Measurements from ENCODE around the gene TBX6.

TBX6 gene

GRCh38 chr16:30085820-30086219 is 5.9 kb downstream of the TBX6 start:
- no peak for DNase-seq

DNA sequence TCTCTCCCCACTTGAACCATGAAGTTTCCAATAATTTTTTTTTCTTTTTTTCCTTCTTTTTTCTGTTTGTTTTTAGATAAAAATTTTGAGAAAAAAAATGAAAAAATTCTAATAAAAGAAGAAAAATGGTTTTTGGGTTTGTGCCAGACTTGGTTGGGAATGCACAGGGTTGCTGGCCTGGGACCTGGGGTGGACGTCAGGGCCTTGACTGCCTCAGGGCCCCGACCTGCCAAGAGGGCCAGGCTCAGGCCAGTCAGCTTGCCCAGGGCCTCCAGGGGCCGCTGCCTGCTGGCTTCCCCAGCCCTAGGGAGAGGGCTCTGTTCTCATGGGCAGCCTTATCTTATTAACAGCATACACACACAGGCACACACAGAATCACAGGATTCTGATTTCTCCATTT is 6.5 kb downstream of the TBX6 start:
- DNase-seq = no peak

- no peak for DNase-seq
These were observed 6.9 kb downstream of the TBX6 start for GRCh38 chr16:30084816-30085159.

DNA sequence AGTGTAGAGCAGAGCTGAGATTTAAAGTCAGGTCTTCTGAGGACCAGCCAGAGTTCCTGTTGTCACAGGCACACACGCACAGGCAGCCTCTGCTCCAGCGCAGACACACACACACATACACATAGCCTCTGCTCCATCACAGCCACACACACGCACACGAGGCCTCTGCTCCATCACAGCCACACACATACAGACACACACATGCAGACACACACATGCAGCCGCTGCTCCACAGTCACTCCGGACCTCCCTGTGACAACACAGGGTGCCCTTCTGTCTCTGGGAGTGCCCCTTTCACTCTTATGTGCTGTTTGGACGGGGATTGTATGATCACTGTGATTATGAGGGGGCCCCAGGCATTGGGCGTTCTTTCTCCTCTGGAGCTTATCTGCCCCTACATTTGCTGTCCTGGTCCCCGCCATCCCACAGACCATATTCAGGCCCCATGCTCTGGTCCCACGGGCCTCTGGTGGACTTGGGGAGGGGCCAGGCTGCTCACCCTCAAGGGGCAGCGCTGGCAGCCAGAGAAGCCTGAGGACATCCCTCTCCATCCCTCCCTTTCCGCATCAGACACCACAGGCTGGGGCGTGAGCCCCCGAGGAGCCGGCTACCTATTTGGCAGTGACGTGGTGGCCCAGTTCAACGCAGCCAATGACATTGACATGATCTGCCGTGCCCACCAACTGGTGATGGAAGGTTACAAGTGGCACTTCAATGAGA is 7.5 kb downstream of the TBX6 start:
- DNase-seq = no peak

DNA sequence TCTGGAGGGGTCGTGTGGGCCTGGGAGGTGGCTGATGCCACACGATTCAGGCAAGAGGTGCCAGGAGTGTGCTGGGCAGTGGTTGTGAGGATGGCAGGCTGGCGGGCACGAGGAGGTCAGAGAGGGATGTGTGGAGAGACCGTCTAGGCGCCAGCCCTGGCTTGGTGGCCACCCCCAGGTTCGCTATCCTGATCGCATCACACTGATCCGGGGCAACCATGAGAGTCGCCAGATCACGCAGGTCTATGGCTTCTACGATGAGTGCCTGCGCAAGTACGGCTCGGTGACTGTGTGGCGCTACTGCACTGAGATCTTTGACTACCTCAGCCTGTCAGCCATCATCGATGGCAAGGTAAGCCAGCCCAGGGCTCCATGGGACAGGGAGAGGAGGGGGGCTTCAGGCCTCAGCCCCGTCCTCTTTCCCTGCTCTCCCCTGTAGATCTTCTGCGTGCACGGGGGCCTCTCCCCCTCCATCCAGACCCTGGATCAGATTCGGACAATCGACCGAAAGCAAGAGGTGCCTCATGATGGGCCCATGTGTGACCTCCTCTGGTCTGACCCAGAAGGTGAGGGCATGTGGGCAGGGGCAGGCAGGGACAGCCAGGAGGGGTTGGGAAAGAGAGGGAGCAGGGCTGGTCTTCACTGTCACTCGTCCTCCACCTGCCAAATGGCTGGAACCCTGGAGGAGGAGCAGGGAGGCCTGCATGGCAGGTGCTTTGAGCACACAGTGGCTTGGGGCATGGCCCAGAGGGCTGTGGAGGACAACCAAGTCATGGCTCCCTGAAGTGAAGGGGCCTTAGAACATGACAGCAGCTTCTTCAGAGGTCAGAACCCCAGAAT is 8.3 kb downstream of the TBX6 start:
- no peak for DNase-seq

GRCh38 chr16:30082545-30083090 is 9.1 kb downstream of the TBX6 start:
- no peak for DNase-seq

GRCh38 chr16:30079480-30079879 is 12.2 kb downstream of the TBX6 start:
- no peak for DNase-seq

DNA sequence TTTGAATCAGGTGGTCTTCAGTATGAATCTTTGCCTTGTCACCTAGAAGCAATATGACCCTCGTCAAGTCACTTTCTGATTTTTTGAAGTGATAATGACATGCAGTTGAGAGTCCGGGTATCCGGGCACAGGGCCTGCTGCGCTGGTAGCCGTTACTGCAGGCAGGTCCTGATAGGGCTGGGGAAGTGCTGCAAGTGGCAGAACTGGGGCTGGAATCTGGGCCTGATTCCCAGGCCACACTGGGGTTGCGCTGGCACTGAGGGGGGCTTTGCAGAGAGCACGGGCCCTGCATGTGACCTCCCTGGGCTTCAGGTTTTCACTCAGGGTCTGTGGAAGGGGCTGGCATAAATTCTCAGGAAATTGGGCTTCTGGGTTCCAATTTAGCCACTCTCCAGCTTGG is 13.0 kb downstream of the TBX6 start:
- no peak for DNase-seq

DNA sequence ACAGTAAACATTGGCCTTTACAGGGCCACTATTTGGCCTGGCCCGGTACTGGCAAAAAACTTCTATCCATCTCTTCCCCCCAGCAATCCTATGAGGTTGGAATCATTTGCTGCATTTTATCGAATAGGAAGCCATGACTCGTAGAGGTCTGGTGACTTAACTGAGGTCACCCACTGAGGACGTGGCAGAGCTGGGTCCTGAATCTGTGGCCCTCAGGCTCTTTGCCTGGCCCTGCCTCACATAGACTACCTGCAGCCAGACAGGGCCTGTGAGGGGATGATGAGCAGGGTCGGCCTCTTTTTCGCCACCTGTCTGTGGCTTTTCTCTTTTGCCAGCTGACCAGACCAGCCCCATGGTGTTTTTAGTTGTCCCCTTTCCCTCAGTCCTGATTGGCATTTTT is 14.1 kb downstream of the TBX6 start:
- no peak for DNase-seq

GRCh38 chr16:30076276-30076791 is 15.4 kb downstream of the TBX6 start:
- no peak for DNase-seq

DNA sequence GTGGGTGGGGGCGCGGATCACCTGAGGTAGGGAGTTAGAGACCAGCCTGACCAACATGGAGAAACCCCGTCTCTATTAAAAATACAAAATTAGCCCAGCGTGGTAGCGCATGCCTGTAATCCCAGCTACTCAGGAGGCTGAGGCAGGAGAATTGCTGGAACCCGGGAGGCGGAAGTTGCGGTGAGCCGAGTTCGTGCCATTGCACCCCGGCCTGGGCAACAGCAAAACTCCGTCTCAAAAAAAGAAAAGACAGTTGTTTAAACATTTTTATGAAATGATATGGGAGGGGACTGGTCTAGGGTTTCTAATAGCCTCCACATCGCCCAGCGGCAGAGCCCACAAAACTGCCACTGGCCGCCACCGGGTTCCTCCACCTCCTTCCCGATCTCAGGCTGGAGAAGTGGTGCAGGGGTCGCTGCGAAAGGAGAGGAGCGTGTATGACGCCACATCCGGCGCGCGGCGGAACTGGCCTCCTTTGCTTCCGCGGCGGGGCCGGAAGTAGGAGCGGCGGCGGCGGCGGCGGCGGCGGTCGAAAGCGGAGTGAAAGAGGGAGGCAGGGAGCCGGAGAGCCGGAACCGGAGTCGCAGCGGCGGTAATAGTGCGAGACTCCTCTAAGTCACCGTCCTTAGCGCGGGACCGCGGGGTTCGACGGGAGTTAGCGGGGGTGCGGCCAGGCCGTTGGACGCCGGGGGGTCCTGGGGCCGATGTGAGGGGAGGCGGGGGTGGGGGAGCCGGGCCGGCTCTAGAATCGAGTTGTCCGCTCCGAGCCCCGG is 16.0 kb downstream of the TBX6 start, which contains the start of gene PPP4C:
PPP4C (plus strand) TSS at position 492 of the 773 bp plus-strand sequence. CDS start 384 bp downstream, outside the sequence.
- peak; percentile 86 for DNase-seq

DNA sequence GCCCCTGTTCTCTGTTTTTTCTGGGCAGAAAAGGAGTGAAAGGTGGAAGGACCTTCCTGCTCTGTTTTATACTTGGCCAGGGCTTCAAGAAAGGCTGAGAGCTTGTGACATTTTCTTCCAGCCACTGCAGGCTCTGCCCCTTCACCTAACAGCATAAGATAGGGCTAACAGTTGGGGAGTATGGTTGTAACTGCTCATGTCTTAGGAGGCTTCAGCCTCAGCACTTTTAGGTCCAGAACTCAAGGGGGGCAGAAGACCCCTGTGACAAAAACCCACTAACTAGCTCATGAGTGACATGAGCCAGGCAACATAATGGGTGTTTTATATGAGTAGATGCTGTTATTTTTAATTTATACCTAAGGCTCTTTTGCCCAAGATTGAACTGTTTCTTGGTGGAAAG is 21.2 kb downstream of the TBX6 start:
- DNase-seq = no peak

DNA sequence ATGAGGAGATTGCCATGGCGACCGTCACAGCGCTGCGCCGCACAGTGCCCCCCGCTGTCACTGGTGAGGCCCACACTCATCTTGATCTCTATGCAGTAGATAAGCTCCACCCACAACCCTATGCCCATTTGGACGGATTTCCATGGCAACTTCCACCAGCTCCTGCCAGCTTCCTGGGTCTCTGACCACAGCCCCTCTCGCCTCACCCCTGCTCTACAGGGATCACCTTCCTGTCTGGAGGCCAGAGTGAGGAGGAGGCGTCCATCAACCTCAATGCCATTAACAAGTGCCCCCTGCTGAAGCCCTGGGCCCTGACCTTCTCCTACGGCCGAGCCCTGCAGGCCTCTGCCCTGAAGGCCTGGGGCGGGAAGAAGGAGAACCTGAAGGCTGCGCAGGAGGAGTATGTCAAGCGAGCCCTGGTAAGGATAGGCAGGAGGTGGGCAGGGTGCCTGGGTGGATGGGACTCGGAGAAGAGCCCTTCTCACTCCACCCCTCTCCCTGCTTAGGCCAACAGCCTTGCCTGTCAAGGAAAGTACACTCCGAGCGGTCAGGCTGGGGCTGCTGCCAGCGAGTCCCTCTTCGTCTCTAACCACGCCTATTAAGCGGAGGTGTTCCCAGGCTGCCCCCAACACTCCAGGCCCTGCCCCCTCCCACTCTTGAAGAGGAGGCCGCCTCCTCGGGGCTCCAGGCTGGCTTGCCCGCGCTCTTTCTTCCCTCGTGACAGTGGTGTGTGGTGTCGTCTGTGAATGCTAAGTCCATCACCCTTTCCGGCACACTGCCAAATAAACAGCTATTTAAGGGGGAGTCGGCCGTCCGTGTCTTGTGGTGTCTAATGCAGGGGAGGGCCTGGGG is 21.9 kb downstream of the TBX6 start:
- no peak for DNase-seq

- peak; percentile 29 for DNase-seq
These were observed 22.7 kb downstream of the TBX6 start for GRCh38 chr16:30068750-30069610.

GRCh38 chr16:30068333-30068732 is 23.4 kb downstream of the TBX6 start:
- no peak for DNase-seq

DNA sequence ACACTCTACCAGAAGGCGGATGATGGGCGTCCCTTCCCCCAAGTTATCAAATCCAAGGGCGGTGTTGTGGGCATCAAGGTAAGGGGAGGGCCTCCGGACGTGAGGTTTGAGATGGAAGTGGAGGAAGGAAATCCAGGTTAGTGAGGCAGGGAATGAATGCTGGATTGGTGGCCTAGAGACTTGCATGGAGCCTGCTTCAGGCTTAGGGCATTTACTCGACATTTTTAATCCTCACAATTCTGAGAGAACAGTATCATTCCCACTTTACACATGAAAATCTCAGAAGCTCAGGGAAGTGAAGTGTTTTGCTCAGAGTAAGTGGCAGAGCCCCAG is 24.2 kb downstream of the TBX6 start:
- DNase-seq = no peak

GRCh38 chr16:30066761-30067583 is 24.8 kb downstream of the TBX6 start:
- DNase-seq = no peak

GRCh38 chr16:30065943-30066760 is 25.6 kb downstream of the TBX6 start:
- DNase-seq = peak; percentile 45

Data from fibroblast of upper back skin (primary cell).